MM.1S (cell line): ENCODE results near the gene ZFPL1.

ENCODE experiments used
- EZH2 ChIP-seq: fragments of 300-600 bp; sonication (generic); optimal IDR thresholded peaks from 2 replicates; pipeline ENCODE3; 2017; ENCODE audit warnings: low read depth, mild to moderate bottlenecking, antibody characterized with exemption, low read length, mixed read lengths
- TF ChIP-seq, protein P1 (sequence below): fragments of 300-600 bp; sonication (generic); IDR thresholded peaks from 2 replicates; pipeline ENCODE4 v1.5.1; 2016; ENCODE audit warnings: antibody characterized with exemption, low read length, mixed read lengths

DNA sequence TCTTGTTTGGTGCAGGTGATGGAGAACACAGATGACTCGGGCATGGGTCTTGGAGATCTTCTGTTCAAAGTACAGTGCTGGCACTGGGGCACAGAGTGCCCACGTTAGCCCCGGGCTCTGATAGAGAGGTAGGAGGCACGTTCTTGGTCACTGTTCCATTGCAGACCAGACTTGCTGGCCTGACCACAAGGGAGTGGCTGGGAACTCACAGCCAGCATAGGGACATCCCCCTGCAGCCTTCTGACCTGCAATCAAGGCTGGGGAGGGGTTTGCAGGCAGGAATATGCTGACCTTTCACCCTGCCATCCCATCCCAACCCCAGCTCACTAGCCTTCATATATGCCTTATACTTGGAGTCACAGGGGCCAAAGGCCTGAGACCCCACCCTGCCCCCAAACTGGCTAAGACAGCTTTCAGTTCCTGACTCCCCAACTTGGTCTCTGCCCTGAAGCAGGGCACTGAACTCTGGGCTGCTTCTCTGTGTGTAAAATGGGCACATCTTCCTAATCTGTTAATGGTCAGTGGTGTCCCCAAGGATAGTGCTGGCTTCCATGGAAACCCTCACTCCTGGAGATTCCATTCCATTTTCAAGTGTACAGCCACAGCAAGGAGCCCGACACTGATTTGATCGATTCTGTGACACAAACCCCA is 42.7 kb downstream of the ZFPL1 start:
- TF ChIP-seq, protein P1, sequence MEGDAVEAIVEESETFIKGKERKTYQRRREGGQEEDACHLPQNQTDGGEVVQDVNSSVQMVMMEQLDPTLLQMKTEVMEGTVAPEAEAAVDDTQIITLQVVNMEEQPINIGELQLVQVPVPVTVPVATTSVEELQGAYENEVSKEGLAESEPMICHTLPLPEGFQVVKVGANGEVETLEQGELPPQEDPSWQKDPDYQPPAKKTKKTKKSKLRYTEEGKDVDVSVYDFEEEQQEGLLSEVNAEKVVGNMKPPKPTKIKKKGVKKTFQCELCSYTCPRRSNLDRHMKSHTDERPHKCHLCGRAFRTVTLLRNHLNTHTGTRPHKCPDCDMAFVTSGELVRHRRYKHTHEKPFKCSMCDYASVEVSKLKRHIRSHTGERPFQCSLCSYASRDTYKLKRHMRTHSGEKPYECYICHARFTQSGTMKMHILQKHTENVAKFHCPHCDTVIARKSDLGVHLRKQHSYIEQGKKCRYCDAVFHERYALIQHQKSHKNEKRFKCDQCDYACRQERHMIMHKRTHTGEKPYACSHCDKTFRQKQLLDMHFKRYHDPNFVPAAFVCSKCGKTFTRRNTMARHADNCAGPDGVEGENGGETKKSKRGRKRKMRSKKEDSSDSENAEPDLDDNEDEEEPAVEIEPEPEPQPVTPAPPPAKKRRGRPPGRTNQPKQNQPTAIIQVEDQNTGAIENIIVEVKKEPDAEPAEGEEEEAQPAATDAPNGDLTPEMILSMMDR = no peak
- no peak for TF ChIP-seq EZH2
